Cardiac muscle cell (in vitro differentiated cells and primary cell): ENCODE measurements around the gene SVOP. TPM values are rescaled to one million over a fixed set of nuclear protein-coding genes. Genes with fewer than 3 reads are reported as not detected.

Source experiments
- DNase-seq, 2 donors: peaks; one replicate each; pipeline versions ENCODE4 v3.0.0 to v3.0.0-alpha.2; 2010 to 2017; ENCODE audit warnings: low read depth in 1 of 2, low spot score in 1 of 2
- H3K27ac ChIP-seq: fragments of 200-600 bp; sonication (generic); 2 replicates; pipeline ENCODE4 v1.5.1; 2016
- H3K27me3 ChIP-seq: fragments of 200-600 bp; sonication (generic); 2 replicates; pipeline ENCODE4 v1.6.0; 2016; ENCODE audit warnings: control low read depth
- H3K36me3 ChIP-seq: fragments of 200-600 bp; sonication (generic); 2 replicates; pipeline ENCODE4 v1.5.1; 2016; ENCODE audit warnings: control low read depth
- H3K4me1 ChIP-seq: fragments of 200-600 bp; sonication (generic); 2 replicates; pipeline ENCODE4 v1.8.1; 2017; ENCODE audit warnings: low read depth, mild to moderate bottlenecking, mixed run types
- H3K4me3 ChIP-seq: fragments of 200-600 bp; sonication (generic); 2 replicates; pipeline ENCODE4 v1.5.1; 2016; ENCODE audit warnings: mild to moderate bottlenecking
- H3K9me3 ChIP-seq: fragments of 200-600 bp; sonication (generic); 2 replicates; pipeline ENCODE4 v1.5.1; 2017; ENCODE audit warnings: low read depth, mild to moderate bottlenecking, control low read depth
- polyA plus RNA-seq: library from polyadenylated mRNA; unstranded; fragments of >200 nt; fragmentation: Nextera tagmentation; extraction: Ambion mirVana; gene quantifications from 2 replicates; pipeline ENCODE4 v1.2.1, GENCODE V29; 2016
- total RNA-seq: library from RNA; depleted of rRNA; stranded (reverse); fragments of >200 nt; gene quantifications from 2 replicates; pipeline ENCODE4 v1.2.3, GENCODE V29; 2016
- TF ChIP-seq, protein P1 (sequence below): IDR thresholded peaks from 2 replicates; pipeline ENCODE4 v1.5.1; 2012; ENCODE audit warnings: low read depth, mild to moderate bottlenecking, low read length

The SVOP gene
- total and polyA plus RNA-seq, 2 experiments from 2014 or later: not detected

DNA sequence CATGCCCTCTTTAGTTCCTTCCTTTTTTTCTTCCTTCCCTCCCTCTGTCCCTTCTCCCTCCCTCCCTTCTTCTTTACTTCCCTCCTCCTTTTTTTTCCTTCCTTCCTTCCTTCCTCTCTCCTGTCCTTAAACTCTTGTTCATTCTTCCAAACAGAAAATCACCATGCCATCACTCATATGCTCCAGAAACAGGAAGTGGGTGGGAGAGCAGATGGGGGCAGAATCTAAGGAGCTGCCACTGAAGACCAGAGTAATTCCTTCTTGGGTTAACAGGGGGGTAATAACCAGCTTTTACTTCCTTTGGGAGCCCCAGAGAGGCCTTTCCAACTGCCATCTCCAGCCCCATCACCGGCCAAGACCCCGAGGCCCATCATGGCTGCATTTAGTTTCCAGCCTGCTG, 51.2 kb downstream of the SVOP start:
- no peaks in the 10 kb centered on the region for H3K9me3 ChIP-seq
- no peaks in the 10 kb centered on the region for H3K27me3 ChIP-seq
- no peaks in the 10 kb centered on the region for H3K4me1 ChIP-seq
- H3K27ac ChIP-seq: no peak overlapping the region
- no peak for DNase-seq
- no peak overlapping the region for H3K4me3 ChIP-seq
- TF ChIP-seq, protein P1, sequence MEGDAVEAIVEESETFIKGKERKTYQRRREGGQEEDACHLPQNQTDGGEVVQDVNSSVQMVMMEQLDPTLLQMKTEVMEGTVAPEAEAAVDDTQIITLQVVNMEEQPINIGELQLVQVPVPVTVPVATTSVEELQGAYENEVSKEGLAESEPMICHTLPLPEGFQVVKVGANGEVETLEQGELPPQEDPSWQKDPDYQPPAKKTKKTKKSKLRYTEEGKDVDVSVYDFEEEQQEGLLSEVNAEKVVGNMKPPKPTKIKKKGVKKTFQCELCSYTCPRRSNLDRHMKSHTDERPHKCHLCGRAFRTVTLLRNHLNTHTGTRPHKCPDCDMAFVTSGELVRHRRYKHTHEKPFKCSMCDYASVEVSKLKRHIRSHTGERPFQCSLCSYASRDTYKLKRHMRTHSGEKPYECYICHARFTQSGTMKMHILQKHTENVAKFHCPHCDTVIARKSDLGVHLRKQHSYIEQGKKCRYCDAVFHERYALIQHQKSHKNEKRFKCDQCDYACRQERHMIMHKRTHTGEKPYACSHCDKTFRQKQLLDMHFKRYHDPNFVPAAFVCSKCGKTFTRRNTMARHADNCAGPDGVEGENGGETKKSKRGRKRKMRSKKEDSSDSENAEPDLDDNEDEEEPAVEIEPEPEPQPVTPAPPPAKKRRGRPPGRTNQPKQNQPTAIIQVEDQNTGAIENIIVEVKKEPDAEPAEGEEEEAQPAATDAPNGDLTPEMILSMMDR: no peak
- no peaks in the 10 kb centered on the region for H3K36me3 ChIP-seq

GRCh38 chr12:108967869-108968540, 52.9 kb downstream of the SVOP start:
- Histone ChIP-seq H3K4me1 (no peaks in the 10 kb centered on the region), H3K27me3 (no peaks in the 10 kb centered on the region), H3K36me3 (no peaks in the 10 kb centered on the region), H3K9me3 (no peaks in the 10 kb centered on the region), H3K4me3 (no peak overlapping the region), H3K27ac (no peak overlapping the region)
- peak; percentile 16 to 18 for DNase-seq
- TF ChIP-seq, protein P1: peak; percentile 43

GRCh38 chr12:108966378-108967151, 54.3 kb downstream of the SVOP start:
- Histone ChIP-seq H3K9me3 (no peaks in the 10 kb centered on the region), H3K4me1 (no peaks in the 10 kb centered on the region), H3K27me3 (no peaks in the 10 kb centered on the region), H3K27ac (no peak overlapping the region), H3K4me3 (no peak overlapping the region), H3K36me3 (no peaks in the 10 kb centered on the region)
- TF ChIP-seq, protein P1: no peak
- no peak for DNase-seq

DNA sequence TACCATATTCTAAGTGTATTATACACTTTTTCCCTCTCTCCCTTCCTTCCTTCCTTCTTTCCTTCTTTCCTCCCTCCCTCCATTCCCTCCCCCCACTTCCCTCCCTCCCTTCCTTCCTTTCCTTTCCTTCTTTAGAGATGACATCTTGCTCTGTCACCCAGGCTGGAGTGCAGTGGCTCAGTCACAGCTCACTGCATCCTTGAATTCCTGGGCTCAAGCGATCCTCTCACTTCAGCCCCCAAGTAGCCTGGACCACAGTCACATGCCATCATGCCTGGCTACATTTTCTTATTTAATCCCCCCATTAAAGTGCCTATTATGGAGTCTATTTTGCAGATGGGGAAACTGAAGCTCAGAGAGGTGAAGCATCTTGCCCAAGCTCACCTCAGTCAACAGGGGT, 55.0 kb downstream of the SVOP start:
- TF ChIP-seq, protein P1: no peak
- Histone ChIP-seq H3K36me3 (no peaks in the 10 kb centered on the region), H3K9me3 (no peaks in the 10 kb centered on the region), H3K27ac (no peak overlapping the region), H3K4me1 (no peaks in the 10 kb centered on the region), H3K4me3 (no peak overlapping the region), H3K27me3 (no peaks in the 10 kb centered on the region)
- DNase-seq: no peak

DNA sequence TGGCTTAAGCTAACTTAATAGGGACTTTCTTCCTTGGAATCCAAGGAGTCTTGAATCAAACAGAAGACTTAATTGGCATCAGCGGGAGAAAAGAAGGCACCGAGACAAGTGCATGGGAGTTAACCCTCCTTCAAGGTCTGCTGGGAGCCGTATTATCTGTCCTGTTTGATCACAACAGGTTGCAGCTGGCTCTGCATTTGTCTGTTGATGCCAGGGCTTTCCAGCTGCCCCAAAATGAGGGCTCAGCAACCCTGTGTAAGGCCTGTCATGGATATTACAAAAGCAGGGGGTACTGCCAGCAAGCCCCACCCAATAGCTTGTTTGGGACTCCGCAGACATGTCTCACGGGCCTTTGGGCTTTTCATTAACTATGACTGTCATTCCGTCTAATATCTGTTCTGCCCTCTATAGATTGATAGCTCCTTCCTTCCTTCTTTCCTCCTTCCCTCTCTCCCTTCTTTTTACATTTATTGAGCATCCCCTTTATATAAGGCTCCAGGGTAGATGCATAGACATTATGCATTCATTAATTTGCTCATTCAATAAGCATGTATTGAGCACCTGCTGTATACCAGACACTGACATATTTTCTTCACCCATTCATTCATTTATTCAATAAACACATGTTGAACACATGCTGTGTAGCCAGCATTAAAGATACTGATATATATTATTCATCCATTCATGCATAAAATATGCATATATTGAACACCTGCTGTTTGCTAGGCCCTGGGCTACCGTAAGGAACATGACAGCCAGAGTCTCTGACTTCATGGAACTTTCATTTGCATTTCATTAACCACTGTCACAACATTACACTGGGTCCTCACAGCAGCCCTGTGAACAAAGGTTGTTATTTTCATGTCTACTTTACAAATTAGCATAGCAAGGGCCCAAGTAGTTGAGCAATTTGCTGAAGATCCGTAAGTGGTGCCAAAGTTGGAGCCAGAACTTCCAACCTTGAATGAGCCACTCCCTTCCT, 56.2 kb downstream of the SVOP start:
- no peak overlapping the region for H3K4me3 ChIP-seq
- DNase-seq: no peak
- no peaks in the 10 kb centered on the region for H3K4me1 ChIP-seq
- H3K27ac ChIP-seq: no peak overlapping the region
- H3K27me3 ChIP-seq: no peaks in the 10 kb centered on the region
- no peaks in the 10 kb centered on the region for H3K36me3 ChIP-seq
- no peaks in the 10 kb centered on the region for H3K9me3 ChIP-seq
- TF ChIP-seq, protein P1: no peak
